GM11168 (cell line): Measurements from ENCODE around the gene SULT1C2.

Experiments used
- in situ Hi-C: fragments of 300-500 bp; cut with MboI; formaldehyde crosslinking; loops from one replicate; pipeline ENCODE4 v1.12.0; 2022; ENCODE audit warnings: low sequenced_read_pairs; ENCODE audit not compliant: unreplicated experiment

Gene SULT1C2

DNA sequence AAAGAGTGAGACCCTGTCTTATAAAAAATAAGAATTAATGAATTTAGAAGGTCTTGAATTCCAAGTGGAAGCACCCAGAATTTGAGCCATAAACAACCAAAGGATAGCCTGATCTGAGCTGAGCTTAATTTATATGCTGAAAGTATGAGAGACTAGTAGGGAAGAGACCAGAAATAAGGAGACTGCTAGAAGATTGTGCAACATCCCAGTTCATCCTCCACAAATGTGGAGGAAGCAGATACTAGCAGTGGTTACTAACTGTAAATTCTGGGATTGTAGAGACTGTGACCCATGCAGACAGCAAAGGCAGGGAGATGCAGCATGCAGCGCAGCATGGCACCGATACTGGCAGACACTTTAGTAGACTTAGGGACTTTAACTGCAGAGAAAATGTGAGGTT, 1.5 kb upstream of the SULT1C2 start:
- in situ Hi-C loops: no loop called here

DNA sequence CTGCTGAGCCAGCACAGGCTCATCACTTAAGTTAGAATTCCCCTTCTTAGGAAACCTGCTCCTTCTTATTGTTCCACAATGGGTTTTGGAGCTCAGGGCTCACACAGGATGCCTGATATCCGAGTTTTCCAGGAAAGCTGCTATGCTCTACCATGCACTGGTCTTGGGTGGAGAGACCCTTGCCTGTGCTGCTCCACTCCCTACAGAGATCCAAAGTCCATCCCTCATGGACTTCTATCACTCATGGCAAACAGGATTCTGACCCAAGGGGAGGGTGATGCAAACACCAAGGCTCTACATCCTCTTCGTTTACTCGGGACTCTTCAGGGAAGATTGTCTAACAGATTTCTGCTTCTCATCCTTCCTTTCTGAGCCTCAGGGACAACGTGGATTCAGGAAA, 5.2 kb downstream of the SULT1C2 start:
- in situ Hi-C loops: no loop called here

DNA sequence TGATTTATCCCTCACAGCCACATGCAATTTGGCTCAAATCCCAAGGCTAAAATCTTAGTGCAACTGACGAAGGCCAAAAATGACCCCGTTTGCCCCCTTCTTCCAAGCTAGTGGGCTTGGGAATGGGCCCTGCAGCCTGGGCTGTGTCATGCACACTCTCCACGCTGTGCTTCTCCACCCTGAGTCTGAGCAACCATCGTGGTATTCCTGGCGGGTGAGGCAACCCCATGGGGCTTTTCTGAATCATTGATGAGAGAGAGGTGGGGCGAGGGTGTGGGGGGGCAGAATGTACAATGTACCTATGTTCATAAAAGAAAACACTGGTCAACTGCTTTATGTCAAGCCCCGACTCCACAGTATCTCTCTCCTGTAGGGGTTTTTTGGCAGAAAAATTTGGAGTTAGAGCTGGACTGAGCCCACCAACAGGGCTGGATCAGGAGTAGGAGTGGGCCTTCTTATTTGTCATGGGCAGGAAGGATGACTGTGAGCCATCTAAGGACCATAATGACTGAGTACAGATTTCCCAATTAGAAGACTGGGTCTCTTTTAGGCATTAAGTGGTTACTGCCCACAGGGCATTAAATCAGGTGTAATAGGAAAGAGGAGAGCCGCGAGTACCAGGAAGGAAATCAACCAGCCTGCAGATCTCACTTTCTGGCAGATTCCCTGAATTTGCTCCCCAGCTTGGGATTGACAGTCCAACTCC, 8.9 kb downstream of the SULT1C2 start:
- in situ Hi-C loops: no loop called here

DNA sequence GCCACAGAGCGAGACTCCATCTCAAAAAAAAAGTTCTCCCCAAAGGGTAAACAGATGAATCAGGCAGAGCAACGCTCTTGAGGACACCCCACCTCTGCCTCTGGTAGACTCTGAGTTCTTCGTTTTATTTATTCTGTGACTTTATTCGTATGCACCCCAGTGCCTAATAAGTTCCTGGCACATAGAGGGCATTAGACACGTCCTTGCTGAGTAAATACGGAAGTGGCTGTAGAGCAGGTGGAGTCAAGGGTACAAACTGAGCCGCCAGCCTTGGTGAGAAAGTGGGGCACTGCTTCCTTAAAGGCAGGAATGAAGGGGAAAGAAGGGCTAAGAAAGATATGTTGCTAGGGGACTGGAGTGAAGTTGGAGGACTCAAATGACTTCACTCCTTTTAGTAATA, 12.9 kb downstream of the SULT1C2 start:
- in situ Hi-C loops: no loop called here

DNA sequence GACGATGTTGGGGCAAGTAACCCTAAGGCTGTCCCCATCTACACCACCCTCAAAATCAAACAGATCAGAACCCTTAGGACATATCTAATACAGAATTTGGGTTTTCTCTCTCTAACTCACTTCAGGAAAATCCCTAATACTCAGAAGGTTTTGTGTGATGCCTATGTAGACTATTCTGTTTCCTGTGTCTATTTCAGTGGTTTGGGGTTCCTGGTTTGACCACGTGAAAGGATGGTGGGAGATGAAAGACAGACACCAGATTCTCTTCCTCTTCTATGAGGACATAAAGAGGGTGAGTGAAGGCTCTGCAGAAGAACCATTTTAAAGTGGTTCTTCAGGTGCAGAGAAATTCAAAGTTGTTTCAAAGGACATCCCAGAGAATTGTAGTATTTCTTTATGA, 16.3 kb downstream of the SULT1C2 start:
- in situ Hi-C loops: no loop called here

DNA sequence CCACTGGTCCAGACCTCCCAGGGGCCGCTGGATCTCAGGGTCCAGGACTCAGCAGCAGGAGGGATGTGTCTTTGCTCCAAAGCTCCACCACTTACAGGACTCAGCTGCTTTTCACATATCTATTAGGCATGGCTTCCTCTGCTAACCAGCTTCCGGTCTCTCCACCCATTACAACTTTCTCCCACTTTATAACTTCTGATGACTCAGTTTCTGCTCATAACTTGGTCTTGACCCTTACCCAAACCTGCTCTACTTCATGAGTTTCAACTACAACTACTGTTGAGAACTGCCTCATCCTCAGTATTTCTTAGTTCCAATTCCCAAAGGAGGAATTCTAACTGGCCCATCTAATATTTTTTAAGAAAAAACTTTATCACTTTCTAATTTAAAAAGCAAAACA, 17.2 kb downstream of the SULT1C2 start:
- in situ Hi-C loops: no loop called here

DNA sequence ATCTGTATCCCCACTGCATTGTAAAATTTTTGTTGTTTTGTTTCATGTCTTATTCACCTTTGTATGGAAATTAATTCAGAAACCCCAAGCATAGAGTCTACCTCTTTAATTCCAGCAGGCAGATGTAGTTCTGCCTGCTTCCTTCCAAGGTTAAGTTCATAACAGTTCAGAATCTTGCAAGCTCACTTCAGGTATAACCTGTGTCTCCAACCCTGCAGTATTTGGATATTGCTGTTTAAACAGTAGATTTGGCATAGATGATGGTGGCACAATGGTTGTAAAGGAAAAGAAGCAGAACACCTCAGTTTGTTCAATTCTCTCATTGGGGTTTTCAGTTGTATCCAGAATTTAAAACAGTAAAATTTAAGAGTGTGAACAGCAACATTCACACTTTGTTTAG, 21.2 kb downstream of the SULT1C2 start:
- in situ Hi-C loops: no loop called here

DNA sequence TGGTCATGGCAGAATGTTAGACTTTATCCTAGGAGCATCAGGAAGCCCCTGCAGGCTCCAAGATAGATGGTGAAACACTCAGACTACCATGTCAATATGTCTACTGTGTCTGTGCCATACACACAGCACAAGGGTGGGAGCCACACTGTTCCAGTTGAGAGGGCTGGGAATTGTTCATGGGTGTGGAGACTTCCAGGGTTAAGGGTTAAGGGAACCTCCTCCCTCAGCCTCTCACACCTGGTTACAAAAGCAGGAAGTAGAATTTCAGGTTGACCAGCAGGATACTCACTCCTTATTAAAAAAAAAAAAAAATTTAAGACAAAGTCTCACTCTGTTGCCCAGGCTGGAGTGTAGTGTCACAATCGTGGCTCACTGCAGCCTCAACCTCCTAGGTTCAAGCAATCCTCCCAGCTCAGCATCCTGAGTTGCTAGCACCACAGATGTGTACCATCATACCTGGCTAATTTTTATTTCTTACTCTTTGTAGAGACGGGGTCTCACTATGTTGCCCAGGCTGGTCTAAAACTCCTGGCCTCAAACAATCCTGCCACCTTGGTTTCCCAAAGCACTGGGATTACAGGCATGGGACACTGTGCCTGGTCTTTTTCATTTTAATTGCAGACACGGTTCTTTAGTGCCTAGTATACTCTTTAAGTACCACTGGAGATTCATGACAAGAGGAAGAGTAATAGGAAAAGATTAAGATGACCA, 26.0 kb downstream of the SULT1C2 start:
- in situ Hi-C loops: no loop called here

DNA sequence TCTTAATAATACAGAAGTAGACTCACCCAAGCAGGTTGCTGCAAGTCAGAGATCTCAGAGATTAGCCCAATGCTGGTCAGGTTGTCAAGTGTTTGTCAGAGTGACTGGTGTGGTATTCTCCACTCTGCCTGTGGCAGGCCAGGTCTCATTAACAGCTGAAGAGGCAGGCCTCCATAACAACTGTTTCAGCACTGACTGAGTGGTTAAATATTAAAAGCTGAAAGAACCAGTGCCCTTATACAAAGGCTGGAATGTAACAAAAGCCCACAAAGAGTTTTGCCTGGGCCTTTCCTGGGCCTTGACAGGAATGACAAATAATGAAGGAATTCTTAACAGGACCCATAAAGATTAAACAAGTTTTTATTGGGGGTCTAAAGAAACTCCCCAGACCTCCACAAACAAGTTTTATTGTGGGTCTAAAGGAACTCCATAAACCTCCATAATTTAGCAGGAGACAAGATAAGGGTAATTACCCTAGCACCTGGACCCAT, 26.8 kb downstream of the SULT1C2 start:
- in situ Hi-C loops: no loop called here

DNA sequence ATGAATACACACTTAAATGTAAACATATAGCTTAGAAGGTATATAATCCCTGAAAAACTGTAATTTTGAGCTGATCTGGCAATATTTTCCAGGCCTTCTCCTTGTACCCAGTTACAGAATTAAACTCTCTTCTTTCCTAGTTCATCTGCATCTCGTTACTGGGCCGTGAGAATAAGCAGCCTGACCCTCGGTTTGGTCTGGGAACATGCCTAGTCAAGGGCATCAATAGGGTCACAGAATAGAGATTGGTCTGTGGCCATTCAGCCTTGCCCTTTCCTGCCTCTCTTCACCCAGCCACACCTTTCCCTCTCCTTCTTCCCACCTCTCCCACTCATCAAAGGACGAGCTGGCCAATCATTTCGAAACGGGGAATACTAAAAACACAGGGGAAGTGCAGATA, 27.3 kb downstream of the SULT1C2 start:
- in situ Hi-C loops: no loop called here

DNA sequence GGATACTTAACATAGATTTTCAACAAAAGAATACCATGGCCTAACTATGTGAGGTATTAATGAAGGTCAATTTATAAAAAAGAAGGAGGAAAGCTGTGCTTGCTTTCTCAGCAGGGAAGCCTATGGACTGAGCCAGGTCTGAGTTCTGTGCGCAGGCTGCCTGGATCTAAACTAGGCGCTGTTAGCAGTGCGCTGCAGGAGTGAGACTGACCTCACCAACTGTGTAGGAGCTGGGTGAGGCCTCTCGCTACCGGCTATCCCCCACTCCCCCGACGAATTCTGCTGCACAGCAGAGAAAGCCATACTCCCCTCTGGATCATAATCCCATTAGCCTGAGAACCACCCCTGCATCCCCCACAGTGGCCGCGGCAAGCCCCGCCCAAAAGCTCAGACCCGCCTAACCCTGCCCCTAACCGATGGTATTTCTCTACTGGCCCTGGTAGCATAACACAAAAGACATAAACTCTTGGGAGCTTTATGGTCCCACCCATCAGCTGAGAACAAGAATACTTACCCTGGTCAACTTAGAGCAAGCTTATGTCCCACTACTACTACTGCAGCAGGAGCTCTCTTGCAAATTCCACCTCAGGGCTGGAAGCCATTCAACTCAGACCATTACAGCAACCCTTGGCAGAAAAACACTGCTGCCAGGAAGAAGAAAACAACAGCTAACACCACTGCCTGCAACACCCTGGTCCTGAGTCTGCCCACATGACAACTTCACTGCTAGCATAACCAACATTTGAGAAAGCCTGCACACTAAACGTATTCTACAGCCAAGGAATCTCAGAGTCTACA, 28.0 kb downstream of the SULT1C2 start:
- in situ Hi-C loops: no loop called here

DNA sequence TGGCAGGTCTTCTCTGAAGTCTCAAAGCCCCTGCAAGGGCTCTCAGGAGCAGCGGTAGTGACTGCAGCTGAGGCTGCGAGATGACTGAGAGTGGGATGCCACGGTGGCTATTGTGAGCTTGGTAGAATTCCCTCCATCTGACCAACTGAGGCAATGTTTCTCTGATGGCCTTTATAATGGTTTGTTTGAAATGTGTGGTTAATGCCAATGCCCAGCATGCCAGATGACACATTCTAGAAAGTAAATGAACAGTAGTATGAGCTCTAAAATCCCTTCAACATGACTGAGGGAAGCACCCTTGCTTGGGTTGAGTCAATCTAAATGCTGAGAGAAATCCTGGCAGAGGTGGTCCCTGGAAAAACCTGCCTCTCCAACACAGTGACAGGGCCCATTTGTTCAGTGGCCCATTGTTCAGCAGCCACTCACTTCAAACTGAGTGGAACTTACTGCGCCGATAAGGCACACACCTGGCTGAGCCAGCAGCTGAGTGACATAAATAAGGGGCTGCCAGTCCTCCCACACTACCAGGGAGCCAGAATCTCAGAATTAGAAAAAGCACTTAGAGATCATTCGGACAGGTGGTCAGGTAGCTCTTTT, 31.7 kb downstream of the SULT1C2 start:
- in situ Hi-C loops: no loop called here

DNA sequence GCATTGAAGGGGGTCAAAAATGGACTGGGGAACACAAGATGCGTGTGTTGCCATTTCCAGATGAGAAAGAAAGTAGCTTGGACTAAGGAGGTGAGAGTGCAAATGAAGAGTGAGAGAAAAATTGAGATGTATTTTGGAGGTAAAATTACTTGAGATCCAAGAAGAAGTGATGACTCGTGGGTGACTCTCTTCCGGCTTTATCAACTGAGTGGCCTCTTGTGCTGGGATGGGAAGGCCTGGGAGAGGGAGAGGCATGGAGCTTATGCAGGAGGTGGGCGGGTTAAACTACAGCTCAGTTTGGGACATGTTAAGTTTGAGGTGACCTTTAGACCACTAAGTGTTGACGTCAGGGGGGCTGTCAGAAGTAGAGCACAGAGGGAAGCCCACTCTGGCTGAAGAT, 34.9 kb downstream of the SULT1C2 start:
- in situ Hi-C loops: no loop called here

DNA sequence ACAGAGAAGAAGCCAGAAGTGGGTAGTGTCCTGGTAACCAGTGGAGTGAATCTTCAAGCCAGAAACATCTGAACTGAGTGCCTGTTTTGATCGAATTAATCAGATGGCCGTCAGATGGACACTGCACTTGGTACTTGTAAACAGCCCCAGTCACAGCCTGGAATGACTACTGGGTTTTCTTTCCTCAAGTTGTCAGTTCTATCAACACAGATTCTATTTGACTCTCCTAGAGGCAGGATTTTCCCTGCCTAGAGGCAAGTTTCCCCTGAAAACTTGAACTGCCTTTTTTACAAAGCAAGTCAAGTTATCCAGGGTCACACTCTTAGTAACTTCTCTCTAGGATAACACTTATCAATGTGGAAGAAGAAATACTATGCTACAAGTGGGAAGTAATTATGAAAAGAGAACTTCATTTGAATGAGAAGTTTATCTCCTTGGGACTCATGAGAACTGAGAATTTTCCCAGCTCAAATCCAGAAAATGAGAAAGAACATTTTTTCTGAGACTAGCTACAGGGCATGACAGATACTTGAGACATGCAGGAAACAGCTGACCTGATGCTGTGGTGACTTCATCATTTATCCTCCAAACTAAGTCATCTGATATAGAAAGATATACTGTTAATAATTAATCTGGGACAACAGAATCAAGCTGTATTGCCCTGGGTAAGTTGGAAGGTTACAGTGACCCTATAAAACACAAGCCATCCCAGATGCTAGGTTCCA, 36.0 kb downstream of the SULT1C2 start:
- in situ Hi-C loops: no loop called here

DNA sequence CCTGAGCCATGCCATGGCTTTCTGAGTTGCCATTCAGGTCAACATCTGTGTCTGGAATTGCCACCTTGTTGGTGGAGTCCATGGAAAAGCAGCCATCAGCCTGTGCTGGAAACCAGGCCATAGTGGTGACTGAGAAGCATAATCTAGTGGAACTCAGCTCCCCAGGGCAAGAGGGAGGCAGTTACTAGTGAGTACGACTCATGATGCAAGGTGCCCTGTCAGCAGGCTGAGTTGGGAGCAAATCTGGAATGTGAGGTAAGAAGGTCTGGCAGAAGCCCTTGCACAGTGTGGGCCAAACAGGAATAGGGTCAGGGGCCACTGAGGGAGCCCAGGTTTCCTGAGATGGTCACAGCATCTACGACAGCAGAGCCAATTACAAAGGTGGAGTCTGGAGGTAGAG, 37.1 kb downstream of the SULT1C2 start:
- in situ Hi-C loops: no loop called here

DNA sequence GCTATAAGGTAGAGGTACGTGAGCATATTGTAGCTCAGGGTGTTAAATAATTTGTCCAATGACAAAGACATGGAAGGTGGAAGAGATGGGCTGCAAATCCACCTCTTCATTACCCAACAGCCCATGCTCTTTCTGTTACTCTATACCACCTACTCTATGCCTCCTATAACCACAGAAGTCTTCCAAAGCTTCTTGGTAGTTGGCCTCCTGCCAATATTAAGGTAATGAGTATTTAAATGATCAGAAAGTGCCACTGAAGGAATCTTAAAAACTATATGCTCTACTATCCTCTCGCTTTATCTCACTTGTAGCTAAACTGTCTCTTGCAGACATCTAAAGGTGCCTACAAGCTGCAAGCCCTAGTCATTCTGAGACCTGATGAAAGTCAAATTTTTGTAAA, 41.1 kb downstream of the SULT1C2 start:
- in situ Hi-C loops: no loop called here

DNA sequence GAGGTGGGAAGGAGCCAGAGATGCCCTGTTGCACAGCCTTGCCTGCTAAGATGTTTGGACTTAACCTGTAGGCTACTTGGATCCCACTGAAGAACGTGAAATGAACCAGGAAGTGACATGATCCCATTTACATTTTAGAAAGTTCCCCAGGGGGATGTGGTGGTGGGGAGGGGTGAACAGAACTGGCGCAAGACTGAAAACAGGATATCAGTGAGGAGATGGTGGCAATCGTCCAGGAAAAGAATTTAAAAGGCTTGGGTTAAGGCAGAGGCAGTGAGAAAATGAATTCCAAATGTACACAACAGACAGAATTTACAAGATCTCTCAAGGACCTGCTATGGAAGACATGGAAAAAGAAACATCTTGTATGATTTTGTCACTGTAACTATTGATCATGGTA, 42.3 kb downstream of the SULT1C2 start:
- in situ Hi-C loops: no loop called here

DNA sequence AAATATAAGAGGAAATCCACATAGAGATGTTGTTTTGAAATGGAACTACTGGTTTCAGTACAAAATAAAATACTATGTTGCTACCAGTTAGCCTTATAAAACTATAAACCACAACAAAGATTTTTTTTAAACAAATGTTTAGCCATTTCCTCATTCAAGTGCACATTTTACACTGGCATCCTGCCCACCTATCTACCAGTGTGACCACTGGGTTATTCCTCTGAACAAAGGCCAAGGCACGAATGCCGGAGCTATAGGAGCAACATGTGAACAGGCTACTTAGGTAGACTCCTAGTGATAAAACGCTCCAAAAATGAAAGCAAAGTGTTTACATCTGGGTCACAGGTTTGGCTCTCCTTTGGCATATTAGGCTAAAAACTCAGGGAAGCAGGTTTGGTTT, 57.3 kb downstream of the SULT1C2 start:
- in situ Hi-C loops: no loop called here

DNA sequence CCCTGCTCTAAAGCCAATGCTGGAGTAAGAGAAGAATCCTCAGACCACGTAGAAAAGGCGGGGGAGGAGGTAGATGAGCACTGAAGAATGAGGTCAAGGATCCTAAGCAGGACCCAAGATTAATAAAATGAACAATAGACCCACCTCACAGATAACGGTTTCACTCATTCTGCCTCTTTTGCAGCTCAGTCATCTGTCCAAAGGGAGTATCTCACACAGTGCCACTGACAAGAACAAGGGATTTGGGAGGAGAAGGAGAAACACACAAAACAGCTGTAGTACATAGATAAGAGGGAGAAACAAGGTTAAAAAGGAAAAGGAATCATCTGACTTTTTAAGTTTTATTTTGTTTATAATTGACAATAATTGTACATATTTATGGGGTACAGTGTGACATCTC, 58.1 kb downstream of the SULT1C2 start:
- in situ Hi-C loops: no loop called here

DNA sequence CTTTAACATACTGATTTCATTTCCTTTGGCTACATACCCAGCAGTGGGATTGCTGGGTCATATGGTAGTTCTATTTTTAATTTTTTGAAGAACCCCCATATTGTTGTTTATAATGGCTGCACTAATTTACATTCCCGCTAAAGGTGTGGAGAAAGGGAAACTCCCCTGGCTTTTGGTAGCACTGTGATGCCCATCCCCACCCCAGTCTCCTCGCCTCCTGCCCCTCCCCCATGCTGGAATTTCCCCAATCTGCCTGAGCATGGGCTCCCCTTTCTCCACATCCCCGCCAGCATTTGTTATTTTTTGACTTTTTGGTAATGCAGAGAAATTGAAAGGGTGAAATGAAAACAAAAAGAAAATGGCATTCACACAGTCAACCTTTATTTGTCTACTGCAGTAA, 59.1 kb downstream of the SULT1C2 start:
- in situ Hi-C loops: no loop called here
